ENCODE results near the gene ROR2. TPM values are rescaled to one million over a fixed set of nuclear protein-coding genes. Genes with fewer than 3 reads are reported as not detected.
"Not testable (repeated sequence)": the region's sequence is repeated elsewhere in the genome, so short reads cannot be mapped to it uniquely, and the experiment has no call there.

ROR2 gene
- total RNA-seq, 1 experiment from 2014 or later, result 0.68 TPM

- no peaks in the 10 kb centered on the region for H3K4me1 ChIP-seq
- no peak for TF ChIP-seq CTCF (IDR thresholded peaks at IDR 0.05; ENCODE audit: insufficient read depth in 1 of 2, low read depth in 1 of 2, low read length in 1 of 2, severe bottlenecking in 1 of 2, unreplicated experiment in 1 of 2)
- ChIA-PET POLR2A (no interaction called here), CTCF (no interaction called here)
- intact Hi-C loops (cut with micrococcal nuclease; ENCODE audit: unreplicated experiment), result no loop called here
- Mint-ChIP-seq H3K27ac (ENCODE audit: unreplicated experiment) (no peak overlapping the region), H3K4me3 (ENCODE audit: unreplicated experiment) (no peak overlapping the region), H3K9me3 (ENCODE audit: unreplicated experiment) (no peaks in the 10 kb centered on the region), H3K27me3 (ENCODE audit: insufficient read depth, unreplicated experiment) (no peaks in the 10 kb centered on the region), H3K36me3 (ENCODE audit: insufficient read depth, unreplicated experiment) (no peaks in the 10 kb centered on the region), H3K4me1 (ENCODE audit: low read depth, unreplicated experiment) (no peaks in the 10 kb centered on the region)
- H3K4me3 ChIP-seq (ENCODE audit: low read depth, low read length), result no peak overlapping the region
- no peaks in the 10 kb centered on the region for H3K27me3 ChIP-seq (replicated peaks; ENCODE audit: control insufficient read depth, insufficient read depth, low read length)
- no peak for DNase-seq
- no peaks in the 10 kb centered on the region for H3K36me3 ChIP-seq (ENCODE audit: control insufficient read depth, insufficient read depth, low read length)
- BruUV-seq (replicated peaks), result no TSS peak
- no peaks in the 10 kb centered on the region for H3K9me3 ChIP-seq
Measured at GRCh38 chr9:91546574-91546973, 403.5 kb downstream of the ROR2 start.

GRCh38 chr9:91541734-91542133 is 408.3 kb downstream of the ROR2 start:
- no peak for TF ChIP-seq CTCF (IDR thresholded peaks at IDR 0.05; ENCODE audit: insufficient read depth in 1 of 2, low read depth in 1 of 2, low read length in 1 of 2, severe bottlenecking in 1 of 2, unreplicated experiment in 1 of 2)

GRCh38 chr9:91540506-91540905 is 409.5 kb downstream of the ROR2 start:
- H3K9me3 Mint-ChIP-seq (ENCODE audit: unreplicated experiment); CTCF ChIA-PET; H3K27me3 Mint-ChIP-seq (ENCODE audit: insufficient read depth, unreplicated experiment); H3K36me3 ChIP-seq (ENCODE audit: control insufficient read depth, insufficient read depth, low read length); H3K27ac Mint-ChIP-seq (ENCODE audit: unreplicated experiment); intact Hi-C loops (cut with micrococcal nuclease; ENCODE audit: unreplicated experiment); DNase-seq; POLR2A ChIA-PET; H3K27me3 ChIP-seq (replicated peaks; ENCODE audit: control insufficient read depth, insufficient read depth, low read length); H3K9me3 ChIP-seq; H3K4me1 Mint-ChIP-seq (ENCODE audit: low read depth, unreplicated experiment); H3K36me3 Mint-ChIP-seq (ENCODE audit: insufficient read depth, unreplicated experiment); H3K4me3 Mint-ChIP-seq (ENCODE audit: unreplicated experiment); BruUV-seq (replicated peaks); H3K4me3 ChIP-seq (ENCODE audit: low read depth, low read length): not testable (repeated sequence)
- H3K4me1 ChIP-seq, result peaks cover 14% of the 10 kb centered on the region

More at GRCh38 chr9:91541734-91542133, 408.3 kb downstream of the ROR2 start:
- no peak overlapping the region for H3K27ac Mint-ChIP-seq (ENCODE audit: unreplicated experiment)
- H3K27me3 Mint-ChIP-seq (ENCODE audit: insufficient read depth, unreplicated experiment), result no peaks in the 10 kb centered on the region
- POLR2A ChIA-PET, result no interaction called here
- no peak overlapping the region for H3K4me3 Mint-ChIP-seq (ENCODE audit: unreplicated experiment)
- Histone ChIP-seq H3K4me3 (ENCODE audit: low read depth, low read length) (no peak overlapping the region), H3K9me3 (no peaks in the 10 kb centered on the region), H3K4me1 (peaks cover 2% of the 10 kb centered on the region), H3K36me3 (ENCODE audit: control insufficient read depth, insufficient read depth, low read length) (no peaks in the 10 kb centered on the region), H3K27me3 (replicated peaks; ENCODE audit: control insufficient read depth, insufficient read depth, low read length) (no peaks in the 10 kb centered on the region)
- no peaks in the 10 kb centered on the region for H3K36me3 Mint-ChIP-seq (ENCODE audit: insufficient read depth, unreplicated experiment)
- CTCF ChIA-PET, result no interaction called here
- DNase-seq, result no peak
- intact Hi-C loops (cut with micrococcal nuclease; ENCODE audit: unreplicated experiment), result no loop called here
- H3K4me1 Mint-ChIP-seq (ENCODE audit: low read depth, unreplicated experiment), result no peaks in the 10 kb centered on the region
- H3K9me3 Mint-ChIP-seq (ENCODE audit: unreplicated experiment), result no peaks in the 10 kb centered on the region
- no TSS peak for BruUV-seq (replicated peaks)

GRCh38 chr9:91536211-91536691 is 413.8 kb downstream of the ROR2 start:
- BruUV-seq (replicated peaks), result no TSS peak
- ChIA-PET CTCF (no interaction called here), POLR2A (interaction anchor here (0.5 kb wide), 1 partner anchor 179 kb away, joined by 6 read pairs; no protein-coding TSS in a partner anchor)
- Histone ChIP-seq H3K4me1 (peaks cover 14% of the 10 kb centered on the region), H3K27me3 (replicated peaks; ENCODE audit: control insufficient read depth, insufficient read depth, low read length) (no peaks in the 10 kb centered on the region), H3K9me3 (no peaks in the 10 kb centered on the region), H3K36me3 (ENCODE audit: control insufficient read depth, insufficient read depth, low read length) (no peaks in the 10 kb centered on the region), H3K4me3 (ENCODE audit: low read depth, low read length) (no peak overlapping the region)
- no peak overlapping the region for H3K4me3 Mint-ChIP-seq (ENCODE audit: unreplicated experiment)
- TF ChIP-seq CTCF (IDR thresholded peaks at IDR 0.05; ENCODE audit: insufficient read depth in 1 of 2, low read depth in 1 of 2, low read length in 1 of 2, severe bottlenecking in 1 of 2, unreplicated experiment in 1 of 2), result no peak
- no peaks in the 10 kb centered on the region for H3K27me3 Mint-ChIP-seq (ENCODE audit: insufficient read depth, unreplicated experiment)
- DNase-seq, result peak; percentile 53 to 79
- H3K4me1 Mint-ChIP-seq (ENCODE audit: low read depth, unreplicated experiment), result peaks cover under 1% of the 10 kb centered on the region
- H3K27ac Mint-ChIP-seq (ENCODE audit: unreplicated experiment), result peak overlapping the region; percentile 48
- no peaks in the 10 kb centered on the region for H3K9me3 Mint-ChIP-seq (ENCODE audit: unreplicated experiment)
- intact Hi-C loops (cut with micrococcal nuclease; ENCODE audit: unreplicated experiment), result loop anchor here (10.0 kb wide), 1 partner anchor 69 kb away; no protein-coding TSS in a partner anchor
- no peaks in the 10 kb centered on the region for H3K36me3 Mint-ChIP-seq (ENCODE audit: insufficient read depth, unreplicated experiment)
